ENCODE results near the gene PDGFRB. TPM values are rescaled to one million over a fixed set of nuclear protein-coding genes. Genes with fewer than 3 reads are reported as not detected.

PDGFRB gene
- total and polyA plus RNA-seq, 9 of the 15 experiments (the other 6 are each of a cell fraction or from before 2014, with no cell fraction given), result 0.01 to 1.5 (median 0.09) TPM; not detected in 3

- TF ChIP-seq REST (IDR thresholded peaks at IDR 0.05; ENCODE audit: borderline replicate concordance) (no peak), REST (CRISPR knock-in tag; IDR thresholded peaks at IDR 0.05; ENCODE audit: low read depth) (no peak), SNIP1 (IDR thresholded peaks at IDR 0.05; ENCODE audit: low read depth) (no peak), NR4A1 (CRISPR knock-in tag; IDR thresholded peaks at IDR 0.05) (no peak), NR4A1 (tag; IDR thresholded peaks at IDR 0.05) (no peak), MAZ (CRISPR knock-in tag; conservative IDR thresholded peaks at IDR 0.05 in 1 of 2, IDR thresholded peaks at IDR 0.05 in 1 of 2) (0 out of 4 replicates have a peak, but pooled peaks of 1 of the 2 experiments have one; percentile 22), JUND (IDR thresholded peaks at IDR 0.05; ENCODE audit: borderline replicate concordance, low read depth, low read length) (peak; percentile 8; the same call in 1 of the 2 replicates), JUND (tag; IDR thresholded peaks at IDR 0.05; ENCODE audit: borderline replicate concordance, low read depth, low read length) (no peak), RBBP5 (IDR thresholded peaks at IDR 0.05; ENCODE audit: borderline replicate concordance, insufficient read depth, low read length, poor library complexity, severe bottlenecking) (no peak), ZNF140 (CRISPR knock-in tag; IDR thresholded peaks at IDR 0.05) (no peak), KLF16 (IDR thresholded peaks at IDR 0.05) (no peak), FOXP4 (CRISPR knock-in tag; IDR thresholded peaks at IDR 0.05; ENCODE audit: borderline replicate concordance) (no peak), MAFG (tag; conservative IDR thresholded peaks at IDR 0.05) (no peak), L3MBTL2 (IDR thresholded peaks at IDR 0.05) (peak; percentile 63), BCOR (IDR thresholded peaks at IDR 0.05) (no peak), TSC22D4 (tag; IDR thresholded peaks at IDR 0.05) (no peak), E4F1 (CRISPR knock-in tag; IDR thresholded peaks at IDR 0.05; ENCODE audit: borderline replicate concordance) (no peak)
Measured at GRCh38 chr5:150144246-150144801, 11.3 kb downstream of the PDGFRB start (continued).
